Ishikawa (cell line): ENCODE results near the gene SYK.

Experiments used
- CEBPB ChIP-seq: IDR thresholded peaks from 2 replicates; pipeline ENCODE4 v1.6.1; 2012
- CREB1 ChIP-seq: IDR thresholded peaks from 2 replicates; pipeline ENCODE4 v1.6.1; 2012; ENCODE audit warnings: low read depth
- EGR1 ChIP-seq: IDR thresholded peaks from 2 replicates; pipeline ENCODE4 v1.6.1; 2012
- EP300 ChIP-seq: IDR thresholded peaks from 2 replicates; pipeline ENCODE4 v1.6.1; 2012; ENCODE audit warnings: borderline replicate concordance
- FOXM1 ChIP-seq: IDR thresholded peaks from 2 replicates; pipeline ENCODE4 v1.6.1; 2012; ENCODE audit warnings: low read depth, borderline replicate concordance
- MAX ChIP-seq: IDR thresholded peaks from 2 replicates; pipeline ENCODE4 v1.6.1; 2012
- NFIC ChIP-seq: IDR thresholded peaks from 2 replicates; pipeline ENCODE4 v1.6.1; 2012
- RAD21 ChIP-seq: IDR thresholded peaks from 2 replicates; pipeline ENCODE4 v1.6.1; 2012; ENCODE audit warnings: low read depth
- REST ChIP-seq: IDR thresholded peaks from 2 replicates; pipeline ENCODE4 v1.6.1; 2012; ENCODE audit warnings: low read depth, mild to moderate bottlenecking
- TAF1 ChIP-seq: IDR thresholded peaks from 2 replicates; pipeline ENCODE4 v1.6.1; 2012; ENCODE audit warnings: low read depth, mild to moderate bottlenecking
- TCF12 ChIP-seq: IDR thresholded peaks from 2 replicates; pipeline ENCODE4 v1.6.1; 2012; ENCODE audit warnings: low read depth
- TEAD4 ChIP-seq: IDR thresholded peaks from 2 replicates; pipeline ENCODE4 v1.6.1; 2012
- USF1 ChIP-seq: IDR thresholded peaks from 2 replicates; pipeline ENCODE4 v1.6.1; 2012
- YY1 ChIP-seq: IDR thresholded peaks from 2 replicates; pipeline ENCODE4 v1.6.1; 2012; ENCODE audit warnings: low read depth
- ZBTB7A ChIP-seq: IDR thresholded peaks from 2 replicates; pipeline ENCODE4 v1.6.1; 2012; ENCODE audit warnings: low read depth

Gene SYK

GRCh38 chr9:90909225-90909624, 107.6 kb downstream of the SYK start:
- no peak for TF ChIP-seq CEBPB
- no peak for TF ChIP-seq TCF12
- no peak for TF ChIP-seq NFIC

- TF ChIP-seq EP300, result no peak
These were observed 108.2 kb downstream of the SYK start for GRCh38 chr9:90909747-90910283.

GRCh38 chr9:90914196-90914595, 112.6 kb downstream of the SYK start:
- no peak for TF ChIP-seq EP300
- no peak for TF ChIP-seq CEBPB
- no peak for TF ChIP-seq EGR1
- no peak for TF ChIP-seq TAF1
- no peak for TF ChIP-seq FOXM1
- TF ChIP-seq MAX, result no peak
- TF ChIP-seq YY1, result no peak
- no peak for TF ChIP-seq NFIC
- TF ChIP-seq REST, result no peak
- TF ChIP-seq USF1, result no peak
- no peak for TF ChIP-seq RAD21
- TF ChIP-seq TCF12, result no peak
- no peak for TF ChIP-seq TEAD4
- no peak for TF ChIP-seq CREB1
- TF ChIP-seq ZBTB7A, result no peak

GRCh38 chr9:90914868-90915483, 113.4 kb downstream of the SYK start:
- TF ChIP-seq CREB1 (no peak), ZBTB7A (no peak), TCF12 (no peak), FOXM1 (no peak), RAD21 (peak; percentile 96)

GRCh38 chr9:90915693-90916092, 114.1 kb downstream of the SYK start:
- TF ChIP-seq RAD21 (peak; percentile 43), USF1 (no peak), FOXM1 (no peak), CEBPB (no peak)

- TF ChIP-seq TEAD4 (no peak), TCF12 (no peak)
These were observed 114.6 kb downstream of the SYK start for GRCh38 chr9:90916147-90916734.

GRCh38 chr9:90919883-90920282, 118.3 kb downstream of the SYK start:
- TF ChIP-seq MAX (no peak), TEAD4 (no peak), TCF12 (no peak)

GRCh38 chr9:90921104-90921503, 119.5 kb downstream of the SYK start:
- TF ChIP-seq EGR1 (no peak), TCF12 (no peak), TEAD4 (no peak), FOXM1 (no peak), RAD21 (no peak), TAF1 (no peak), NFIC (peak; percentile 45; the same call in 1 of the 2 replicates), CEBPB (peak; percentile 68), MAX (no peak), CREB1 (no peak), YY1 (no peak), EP300 (no peak), ZBTB7A (no peak), USF1 (no peak), REST (no peak)
